Measurements from ENCODE around the gene NTSR2. TPM values are rescaled to one million over a fixed set of nuclear protein-coding genes. Genes with fewer than 3 reads are reported as not detected.
"Not testable (repeated sequence)": the region's sequence is repeated elsewhere in the genome, so short reads cannot be mapped to it uniquely, and the experiment has no call there.

The NTSR2 gene
- total RNA-seq, 1 experiment from 2014 or later: not detected

GRCh38 chr2:11665028-11665427 is 5.0 kb downstream of the NTSR2 start:
- Mint-ChIP-seq H3K9me3 (ENCODE audit: low read depth, unreplicated experiment) (peaks cover 3% of the 10 kb centered on the region), H3K4me1 (ENCODE audit: low read depth, unreplicated experiment) (peaks cover 12% of the 10 kb centered on the region), H3K36me3 (ENCODE audit: insufficient read depth, unreplicated experiment) (no peaks in the 10 kb centered on the region), H3K27ac (ENCODE audit: unreplicated experiment) (no peak overlapping the region), H3K27me3 (ENCODE audit: unreplicated experiment) (peaks cover 44% of the 10 kb centered on the region), H3K4me3 (ENCODE audit: low read depth, unreplicated experiment) (no peak overlapping the region)
- intact Hi-C loops (cut with micrococcal nuclease; ENCODE audit: unreplicated experiment): no loop called here
- no peak for TF ChIP-seq CTCF (IDR thresholded peaks at IDR 0.05; ENCODE audit: unreplicated experiment)
- BruUV-seq (replicated peaks): no TSS peak
- CTCF ChIA-PET: interaction anchor here (0.6 kb wide), 1 partner anchor 10 kb away, joined by 4 read pairs; no protein-coding TSS in a partner anchor
- no peak for DNase-seq

- peaks cover 3% of the 10 kb centered on the region for H3K9me3 Mint-ChIP-seq (ENCODE audit: low read depth, unreplicated experiment)
- H3K4me1 Mint-ChIP-seq (ENCODE audit: low read depth, unreplicated experiment): peaks cover 12% of the 10 kb centered on the region
- TF ChIP-seq CTCF (IDR thresholded peaks at IDR 0.05; ENCODE audit: unreplicated experiment): no peak
- no peak for DNase-seq
- H3K36me3 Mint-ChIP-seq (ENCODE audit: insufficient read depth, unreplicated experiment): no peaks in the 10 kb centered on the region
- H3K27ac Mint-ChIP-seq (ENCODE audit: unreplicated experiment): no peak overlapping the region
- intact Hi-C loops (cut with micrococcal nuclease; ENCODE audit: unreplicated experiment): no loop called here
- BruUV-seq (replicated peaks): no TSS peak
- H3K4me3 Mint-ChIP-seq (ENCODE audit: low read depth, unreplicated experiment): no peak overlapping the region
- H3K27me3 Mint-ChIP-seq (ENCODE audit: unreplicated experiment): peaks cover 36% of the 10 kb centered on the region
- CTCF ChIA-PET: interaction anchor here (0.5 to 1.0 kb wide), 2 partner anchors 35 to 826 kb away, joined by 3 read pairs; no protein-coding TSS in a partner anchor
Observed at GRCh38 chr2:11663427-11663826, 6.6 kb downstream of the NTSR2 start.

- Mint-ChIP-seq H3K4me1 (ENCODE audit: low read depth, unreplicated experiment) (peaks cover 12% of the 10 kb centered on the region), H3K4me3 (ENCODE audit: low read depth, unreplicated experiment) (no peak overlapping the region), H3K27me3 (ENCODE audit: unreplicated experiment) (peaks cover 31% of the 10 kb centered on the region), H3K36me3 (ENCODE audit: insufficient read depth, unreplicated experiment) (no peaks in the 10 kb centered on the region), H3K27ac (ENCODE audit: unreplicated experiment) (no peak overlapping the region), H3K9me3 (ENCODE audit: low read depth, unreplicated experiment) (peaks cover 3% of the 10 kb centered on the region)
- CTCF ChIA-PET: interaction anchor here (0.7 to 1.0 kb wide), 2 partner anchors 24 to 34 kb away, joined by 3 read pairs; no protein-coding TSS in a partner anchor
- no TSS peak for BruUV-seq (replicated peaks)
- intact Hi-C loops (cut with micrococcal nuclease; ENCODE audit: unreplicated experiment): no loop called here
- TF ChIP-seq CTCF (IDR thresholded peaks at IDR 0.05; ENCODE audit: unreplicated experiment): no peak
- no peak for DNase-seq
Observed at GRCh38 chr2:11662882-11663281, 7.1 kb downstream of the NTSR2 start.

DNA sequence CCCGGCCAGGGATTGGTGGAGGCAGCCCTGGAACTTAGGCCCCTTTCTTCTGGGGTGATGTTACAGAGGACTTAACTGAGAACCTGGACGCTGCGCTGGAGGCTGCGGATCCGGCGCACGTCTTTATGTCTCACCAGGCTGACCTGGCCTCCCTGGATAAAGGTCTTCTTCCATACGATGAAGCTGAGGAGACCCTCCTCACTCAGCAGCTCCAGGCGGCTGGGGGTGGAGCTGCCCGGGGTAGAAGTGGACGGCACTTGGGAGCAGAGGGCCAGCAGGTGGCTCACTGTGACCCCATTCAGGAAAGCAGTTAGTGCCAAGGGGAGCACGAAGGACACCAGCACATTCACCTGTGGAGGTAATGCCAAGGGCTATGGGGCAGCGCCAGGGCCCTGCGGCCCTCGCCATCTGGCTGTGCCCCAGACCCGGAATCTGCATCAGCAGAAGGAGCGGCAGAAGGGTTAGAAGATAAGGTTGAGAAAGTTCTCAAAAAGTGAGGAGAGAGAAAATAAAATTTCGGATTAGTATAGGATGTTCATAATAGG is 8.0 kb downstream of the NTSR2 start:
- Mint-ChIP-seq H3K9me3 (ENCODE audit: low read depth, unreplicated experiment) (peaks cover 3% of the 10 kb centered on the region), H3K4me3 (ENCODE audit: low read depth, unreplicated experiment) (no peak overlapping the region), H3K27me3 (ENCODE audit: unreplicated experiment) (peaks cover 32% of the 10 kb centered on the region), H3K27ac (ENCODE audit: unreplicated experiment) (no peak overlapping the region), H3K36me3 (ENCODE audit: insufficient read depth, unreplicated experiment) (no peaks in the 10 kb centered on the region), H3K4me1 (ENCODE audit: low read depth, unreplicated experiment) (peaks cover 13% of the 10 kb centered on the region)
- BruUV-seq (replicated peaks): no TSS peak
- DNase-seq: no peak
- intact Hi-C loops (cut with micrococcal nuclease; ENCODE audit: unreplicated experiment): no loop called here
- CTCF ChIA-PET: no interaction called here
- no peak for TF ChIP-seq CTCF (IDR thresholded peaks at IDR 0.05; ENCODE audit: unreplicated experiment)

GRCh38 chr2:11660396-11660795 is 9.6 kb downstream of the NTSR2 start:
- H3K27ac Mint-ChIP-seq (ENCODE audit: unreplicated experiment); H3K4me3 Mint-ChIP-seq (ENCODE audit: low read depth, unreplicated experiment); H3K9me3 Mint-ChIP-seq (ENCODE audit: low read depth, unreplicated experiment); DNase-seq; H3K36me3 Mint-ChIP-seq (ENCODE audit: insufficient read depth, unreplicated experiment); intact Hi-C loops (cut with micrococcal nuclease; ENCODE audit: unreplicated experiment); BruUV-seq (replicated peaks); CTCF ChIA-PET: not testable (repeated sequence)
- Mint-ChIP-seq H3K4me1 (ENCODE audit: low read depth, unreplicated experiment) (peaks cover 22% of the 10 kb centered on the region), H3K27me3 (ENCODE audit: unreplicated experiment) (peaks cover 36% of the 10 kb centered on the region)
